Small intestine (tissue), 7 donors: ENCODE results near the gene HELZ2. TPM values are rescaled to one million over a fixed set of nuclear protein-coding genes. Genes with fewer than 3 reads are reported as not detected.

Source experiments
- DNase-seq, 2 donors: peaks; one replicate each; pipeline versions ENCODE4 v3.0.0 to v3.0.0-alpha.2; 2013
- FAIRE-seq: peaks from 2 replicates; lab custom pipeline; 2012; peaks lifted over from hg19 to GRCh38; lab: Jason Lieb, UNC
- H3K27ac ChIP-seq, 3 donors: one replicate each; pipeline ENCODE4 v1.5.1; 2013; ENCODE audit warnings: low read length in 2 of 3, mild to moderate bottlenecking in 2 of 3, control low read depth in 1 of 3, inconsistent platforms in 1 of 3, low read depth in 1 of 3, moderate library complexity in 1 of 3
- H3K27me3 ChIP-seq, 3 donors: one replicate each; pipeline ENCODE4 v1.6.1; 2013; ENCODE audit warnings: low read length in 3 of 3, inconsistent platforms in 1 of 3; ENCODE audit not compliant: control insufficient read depth in 3 of 3, insufficient read depth in 3 of 3
- H3K36me3 ChIP-seq, 3 donors: one replicate each; pipeline ENCODE4 v1.6.1; 2013; ENCODE audit warnings: low read length in 3 of 3, inconsistent platforms in 1 of 3, low read depth in 1 of 3, mild to moderate bottlenecking in 1 of 3, moderate library complexity in 1 of 3; ENCODE audit not compliant: control insufficient read depth in 3 of 3, insufficient read depth in 2 of 3
- H3K4me1 ChIP-seq, 3 donors: one replicate each; pipeline ENCODE4 v1.6.1; 2013; ENCODE audit warnings: low read length in 2 of 3, inconsistent platforms in 1 of 3, low read depth in 1 of 3, mild to moderate bottlenecking in 1 of 3, moderate library complexity in 1 of 3; ENCODE audit not compliant: control insufficient read depth in 3 of 3, insufficient read depth in 2 of 3
- H3K4me3 ChIP-seq, 3 donors: one replicate each; pipeline ENCODE4 v1.5.1; 2013; ENCODE audit warnings: low read length in 3 of 3, control low read depth in 1 of 3, inconsistent platforms in 1 of 3, low read depth in 1 of 3, mild to moderate bottlenecking in 1 of 3, moderate library complexity in 1 of 3
- H3K9me3 ChIP-seq, 2 donors: one replicate each; pipeline ENCODE4 v1.6.1; 2013; ENCODE audit warnings: low read depth in 1 of 2, low read length in 1 of 2; ENCODE audit not compliant: control insufficient read depth in 2 of 2, insufficient read depth in 1 of 2
- WGBS, 3 donors: extraction: QIAGEN DNeasy Blood & Tissue Kit; methylation state at CpG; one replicate each; pipeline ENCODE4 v1.1.7; 2013; 5-methylcytosine and 5-hydroxymethylcytosine counted together
- polyA plus RNA-seq, 4 donors: library from polyadenylated mRNA; stranded (reverse) in 3 of 4; unstranded in 1 of 4; fragments of 200-250 nt in 3 of 4; fragments of 120-200 nt in 1 of 4; gene quantifications; one replicate each; pipeline versions ENCODE4 v1.2.1 to v1.2.3, GENCODE V29; 2013
- donor health status: healthy with polysubstance abuse.
- donor health status: control.
- donor health status: control.
- donor health status: Bipolar disorder and iron deficiency.
- donor health status: healthy.

Gene HELZ2
- polyA plus RNA-seq, 4 donors, result 3.8 to 14.2 (median 9.4) TPM

- WGBS, 3 donors, result 3 to 14% (median 5%) methylated on average over 2 of the region's 2 CpGs
- H3K27me3 ChIP-seq, result peaks cover 0 to 3% (median 0%) of the 10 kb centered on the region in 3 donors
- FAIRE-seq, result no peak
These were observed 48.1 kb downstream of the HELZ2 start for GRCh38 chr20:63525971-63526370.

GRCh38 chr20:63525185-63525584, 48.9 kb downstream of the HELZ2 start:
- Histone ChIP-seq H3K27ac (no peak overlapping the region), H3K9me3 (peaks cover 0 to 15% of the 10 kb centered on the region in 2 donors), H3K4me1 (peaks cover 0 to 10% (median 4%) of the 10 kb centered on the region in 3 donors), H3K4me3 (no peak overlapping the region), H3K36me3 (peaks cover 0 to 23% (median 0%) of the 10 kb centered on the region in 3 donors), H3K27me3 (peaks cover 0 to 3% (median 0%) of the 10 kb centered on the region in 3 donors)
- FAIRE-seq (no peak), DNase-seq (no peak)
- WGBS, 3 donors, result 50 to 64% (median 58%) methylated on average over 3 of the region's 3 CpGs

More at GRCh38 chr20:63525971-63526370, 48.1 kb downstream of the HELZ2 start:
- Histone ChIP-seq H3K36me3 (peaks cover 0 to 23% (median 0%) of the 10 kb centered on the region in 3 donors), H3K9me3 (peaks cover 0 to 15% of the 10 kb centered on the region in 2 donors), H3K27ac (no peak overlapping the region), H3K4me3 (no peak overlapping the region), H3K4me1 (peaks cover 0 to 18% (median 4%) of the 10 kb centered on the region in 3 donors)
- DNase-seq, result peak in 1 of 2 donors; percentile 33

Other genes with a start within 250 kb of the HELZ2 start
- gene CHRNA4, start 212.9 kb downstream of the HELZ2 start, polyA plus RNA-seq, result under 1 TPM in 2 of 4 donors, not detected in 2; 0.01 to 0.87 TPM
- 1 to 10 TPM in 1 of 4 donors, under 1 TPM in 2, not detected in 1; 0.27 to 1.4 (median 0.65) TPM for gene KCNQ2, start 101.6 kb downstream of the HELZ2 start, polyA plus RNA-seq
- gene EEF1A2, start 75.2 kb downstream of the HELZ2 start, polyA plus RNA-seq, result 10 to 100 TPM in 2 of 4 donors, 1 to 10 TPM in 2; 3.1 to 18.6 (median 9.7) TPM
- 100 to 1,000 TPM; 273 to 356 (median 295) TPM for gene PPDPF, start 53.5 kb downstream of the HELZ2 start, polyA plus RNA-seq
- gene PTK6, start 36.9 kb downstream of the HELZ2 start, polyA plus RNA-seq, result 10 to 100 TPM in 3 of 4 donors, under 1 TPM in 1; 0.56 to 87.0 (median 47.5) TPM
- gene SRMS, start 26.5 kb downstream of the HELZ2 start, polyA plus RNA-seq, result under 1 TPM in 1 of 4 donors, not detected in 3; 0.18 TPM
- under 1 TPM in 2 of 4 donors, not detected in 2; 0.22 to 0.25 TPM for gene FNDC11, start 20.1 kb downstream of the HELZ2 start, polyA plus RNA-seq
- 10 to 100 TPM in 1 of 4 donors, 1 to 10 TPM in 3; 8.4 to 10.4 (median 9.6) TPM for gene GMEB2, start 52.9 kb upstream of the HELZ2 start, polyA plus RNA-seq
- 10 to 100 TPM in 1 of 4 donors, 1 to 10 TPM in 3; 1.1 to 21.4 (median 5.2) TPM for gene STMN3, start 79.2 kb upstream of the HELZ2 start, polyA plus RNA-seq
- gene RTEL1, start 84.1 kb upstream of the HELZ2 start, polyA plus RNA-seq, result 10 to 100 TPM in 2 of 4 donors, 1 to 10 TPM in 2; 3.5 to 15.0 (median 10.5) TPM
- gene TNFRSF6B, start 122.4 kb upstream of the HELZ2 start, polyA plus RNA-seq, result 10 to 100 TPM in 1 of 4 donors, 1 to 10 TPM in 3; 1.9 to 15.9 (median 5.8) TPM
- 10 to 100 TPM; 21.5 to 78.6 (median 60.8) TPM for gene ARFRP1, start 133.7 kb upstream of the HELZ2 start, polyA plus RNA-seq
- 10 to 100 TPM; 20.5 to 39.8 (median 30.6) TPM for gene ZGPAT, start 133.8 kb upstream of the HELZ2 start, polyA plus RNA-seq
- gene LIME1, start 162.4 kb upstream of the HELZ2 start, polyA plus RNA-seq, result 10 to 100 TPM in 3 of 4 donors, 1 to 10 TPM in 1; 6.1 to 48.4 (median 22.6) TPM
- 10 to 100 TPM; 11.6 to 69.9 (median 17.6) TPM for gene SLC2A4RG, start 165.5 kb upstream of the HELZ2 start, polyA plus RNA-seq